ENCODE results near the gene RSPH6A.

DNA sequence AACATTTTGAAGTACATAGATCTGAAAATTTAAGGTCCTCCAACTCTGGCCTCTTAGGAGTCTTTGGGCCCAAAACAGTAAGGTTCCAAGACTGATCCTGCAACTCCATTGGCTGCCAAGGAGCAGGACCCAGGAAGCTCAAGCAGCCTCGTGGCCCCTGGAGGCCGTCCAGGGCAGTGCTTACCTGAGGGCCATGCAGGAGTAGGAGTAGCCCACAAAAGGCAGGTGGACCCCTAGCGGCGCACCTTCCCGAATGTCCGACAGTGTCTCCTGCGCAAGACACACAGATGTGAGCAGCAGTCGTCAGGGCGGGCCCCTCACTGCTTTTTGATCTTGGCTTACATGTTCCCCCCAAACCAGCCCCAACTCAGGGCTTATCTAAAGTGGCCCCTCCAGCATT lies 40.3 kb downstream of the RSPH6A start:
- TF ChIP-seq, protein P1, sequence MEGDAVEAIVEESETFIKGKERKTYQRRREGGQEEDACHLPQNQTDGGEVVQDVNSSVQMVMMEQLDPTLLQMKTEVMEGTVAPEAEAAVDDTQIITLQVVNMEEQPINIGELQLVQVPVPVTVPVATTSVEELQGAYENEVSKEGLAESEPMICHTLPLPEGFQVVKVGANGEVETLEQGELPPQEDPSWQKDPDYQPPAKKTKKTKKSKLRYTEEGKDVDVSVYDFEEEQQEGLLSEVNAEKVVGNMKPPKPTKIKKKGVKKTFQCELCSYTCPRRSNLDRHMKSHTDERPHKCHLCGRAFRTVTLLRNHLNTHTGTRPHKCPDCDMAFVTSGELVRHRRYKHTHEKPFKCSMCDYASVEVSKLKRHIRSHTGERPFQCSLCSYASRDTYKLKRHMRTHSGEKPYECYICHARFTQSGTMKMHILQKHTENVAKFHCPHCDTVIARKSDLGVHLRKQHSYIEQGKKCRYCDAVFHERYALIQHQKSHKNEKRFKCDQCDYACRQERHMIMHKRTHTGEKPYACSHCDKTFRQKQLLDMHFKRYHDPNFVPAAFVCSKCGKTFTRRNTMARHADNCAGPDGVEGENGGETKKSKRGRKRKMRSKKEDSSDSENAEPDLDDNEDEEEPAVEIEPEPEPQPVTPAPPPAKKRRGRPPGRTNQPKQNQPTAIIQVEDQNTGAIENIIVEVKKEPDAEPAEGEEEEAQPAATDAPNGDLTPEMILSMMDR (IDR thresholded peaks at IDR 0.05) = peak; percentile 13; the same call in 1 of the 2 replicates
- no peak for TF ChIP-seq ZFX (IDR thresholded peaks at IDR 0.05; ENCODE audit: borderline replicate concordance)
